Fibroblast of the aortic adventitia (primary cell): Measurements from ENCODE around the gene MALT1. TPM values are rescaled to one million over a fixed set of nuclear protein-coding genes. Genes with fewer than 3 reads are reported as not detected.

ENCODE experiments used
- DNase-seq: peaks from one replicate; pipeline ENCODE4 v3.0.0-alpha.2; 2010; ENCODE audit warnings: low read depth
- H3K4me3 ChIP-seq: 2 replicates; pipeline ENCODE4 v1.5.1; 2011; ENCODE audit warnings: low read depth, mild to moderate bottlenecking, control low read depth, low read length, moderate library complexity
- CTCF ChIP-seq: IDR thresholded peaks from 2 replicates; pipeline ENCODE4 v1.5.1; 2011; ENCODE audit warnings: mild to moderate bottlenecking, low read length, control low read depth, inconsistent platforms; ENCODE audit not compliant: insufficient read depth
- total RNA-seq: library from RNA; depleted of rRNA; stranded (reverse); fragments of >200 nt; gene quantifications from 2 replicates; pipeline ENCODE4 v1.2.3, GENCODE V29; 2012; ENCODE audit warnings: low replicate concordance

Gene MALT1, protein sequence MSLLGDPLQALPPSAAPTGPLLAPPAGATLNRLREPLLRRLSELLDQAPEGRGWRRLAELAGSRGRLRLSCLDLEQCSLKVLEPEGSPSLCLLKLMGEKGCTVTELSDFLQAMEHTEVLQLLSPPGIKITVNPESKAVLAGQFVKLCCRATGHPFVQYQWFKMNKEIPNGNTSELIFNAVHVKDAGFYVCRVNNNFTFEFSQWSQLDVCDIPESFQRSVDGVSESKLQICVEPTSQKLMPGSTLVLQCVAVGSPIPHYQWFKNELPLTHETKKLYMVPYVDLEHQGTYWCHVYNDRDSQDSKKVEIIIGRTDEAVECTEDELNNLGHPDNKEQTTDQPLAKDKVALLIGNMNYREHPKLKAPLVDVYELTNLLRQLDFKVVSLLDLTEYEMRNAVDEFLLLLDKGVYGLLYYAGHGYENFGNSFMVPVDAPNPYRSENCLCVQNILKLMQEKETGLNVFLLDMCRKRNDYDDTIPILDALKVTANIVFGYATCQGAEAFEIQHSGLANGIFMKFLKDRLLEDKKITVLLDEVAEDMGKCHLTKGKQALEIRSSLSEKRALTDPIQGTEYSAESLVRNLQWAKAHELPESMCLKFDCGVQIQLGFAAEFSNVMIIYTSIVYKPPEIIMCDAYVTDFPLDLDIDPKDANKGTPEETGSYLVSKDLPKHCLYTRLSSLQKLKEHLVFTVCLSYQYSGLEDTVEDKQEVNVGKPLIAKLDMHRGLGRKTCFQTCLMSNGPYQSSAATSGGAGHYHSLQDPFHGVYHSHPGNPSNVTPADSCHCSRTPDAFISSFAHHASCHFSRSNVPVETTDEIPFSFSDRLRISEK
- 18.3 and 56.1 TPM in 2 replicates for total RNA-seq

DNA sequence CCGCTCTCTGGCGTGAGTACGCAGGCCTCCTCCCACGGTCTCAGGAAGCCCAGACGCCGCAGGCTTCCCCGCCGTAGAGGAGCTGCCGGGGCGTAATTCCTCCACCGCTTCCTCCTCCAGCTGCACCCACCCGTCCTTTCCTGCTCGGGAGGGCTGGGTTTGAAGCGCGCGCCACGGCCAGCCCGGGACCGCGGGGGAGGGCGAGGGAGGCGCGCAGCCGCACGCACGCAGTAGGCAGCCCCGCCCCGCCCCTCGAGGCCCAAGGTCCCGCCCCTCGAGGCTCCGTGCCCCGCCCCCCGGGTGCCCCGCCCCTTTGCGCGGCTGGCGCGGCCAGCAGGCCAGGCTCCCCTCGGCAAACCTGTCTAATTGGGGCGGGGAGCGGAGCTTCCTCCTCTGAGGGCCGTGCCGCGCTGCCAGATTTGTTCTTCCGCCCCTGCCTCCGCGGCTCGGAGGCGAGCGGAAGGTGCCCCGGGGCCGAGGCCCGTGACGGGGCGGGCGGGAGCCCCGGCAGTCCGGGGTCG is at the start of gene MALT1:
MALT1 (plus strand) TSS at position 355 of the 521 bp plus-strand sequence. CDS start 179 bp downstream, outside the sequence.
- no peak for TF ChIP-seq CTCF
- DNase-seq, result peak; percentile 83
- H3K4me3 ChIP-seq, result peak within 1 kb of the TSS; percentile 80

- DNase-seq, result peak; percentile 14
- no peak overlapping the region for H3K4me3 ChIP-seq
- no peak for TF ChIP-seq CTCF
These were observed 47.3 kb upstream of the MALT1 start for GRCh38 chr18:58624011-58624410.

DNA sequence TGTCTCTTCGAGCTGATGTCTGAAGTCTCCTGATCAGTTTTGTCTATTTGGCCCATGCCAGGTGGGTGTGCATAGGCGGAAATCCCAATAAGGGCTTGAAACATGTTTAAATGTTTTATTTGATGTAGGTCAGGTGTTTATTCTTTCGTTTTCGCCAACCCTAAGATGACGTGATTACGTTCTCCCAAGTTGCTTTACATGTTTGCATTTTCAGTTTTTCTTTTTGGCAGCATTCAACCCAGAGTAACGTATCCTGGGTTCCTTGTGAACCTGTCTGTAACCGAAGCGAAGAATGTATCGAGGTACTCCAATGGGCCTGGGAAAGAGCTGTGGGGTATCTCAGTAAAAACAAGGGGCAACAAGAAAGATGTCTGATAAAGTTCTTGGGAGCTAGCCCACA is 45.4 kb upstream of the MALT1 start:
- H3K4me3 ChIP-seq, result no peak overlapping the region
- no peak for TF ChIP-seq CTCF
- no peak for DNase-seq

- TF ChIP-seq CTCF, result no peak
- DNase-seq, result no peak
- H3K4me3 ChIP-seq, result no peak overlapping the region
These were observed 41.2 kb upstream of the MALT1 start for GRCh38 chr18:58630071-58630470.

GRCh38 chr18:58631301-58631700 is 40.0 kb upstream of the MALT1 start:
- TF ChIP-seq CTCF, result no peak
- no peak for DNase-seq
- no peak overlapping the region for H3K4me3 ChIP-seq

DNA sequence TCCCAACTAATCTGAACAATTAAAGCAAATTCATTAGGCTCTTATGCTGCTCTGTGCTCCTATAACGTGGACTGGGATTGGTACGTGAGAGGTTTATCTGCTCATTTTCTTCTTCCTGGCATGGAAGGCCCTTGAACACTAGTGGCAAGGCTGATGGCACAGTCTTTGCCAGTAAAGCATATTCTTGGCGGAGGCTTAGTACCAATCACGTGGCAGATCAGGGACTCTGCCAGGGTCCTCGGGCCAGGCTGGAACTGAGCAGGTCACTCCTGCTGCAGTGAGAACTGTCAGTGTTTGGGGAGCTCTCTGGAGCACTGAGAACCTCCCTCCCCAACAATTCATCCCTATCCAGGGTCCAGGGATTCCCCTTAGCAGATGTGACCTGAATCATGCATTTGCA is 38.7 kb upstream of the MALT1 start:
- no peak for TF ChIP-seq CTCF
- H3K4me3 ChIP-seq, result no peak overlapping the region
- no peak for DNase-seq
